Measurements from ENCODE around the gene IGF2.

DNA sequence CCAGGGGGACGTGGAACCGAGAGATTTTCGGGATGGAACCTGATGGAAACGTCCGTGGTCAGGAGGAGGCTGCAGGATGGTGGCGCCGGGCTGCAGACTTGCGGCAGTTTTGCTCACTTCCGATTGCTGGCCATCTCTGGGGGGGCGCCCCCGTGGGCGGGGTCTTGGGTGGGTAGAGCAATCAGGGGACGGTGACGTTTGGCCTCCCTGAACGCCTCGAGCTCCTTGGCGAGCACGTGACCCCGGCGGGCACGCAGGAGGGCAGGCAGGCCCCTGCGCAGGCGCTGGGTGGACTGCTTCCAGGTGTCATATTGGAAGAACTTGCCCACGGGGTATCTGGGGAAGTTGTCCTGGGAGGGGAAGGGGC lies 6.3 kb downstream of the IGF2 start:
- no peak for TF ChIP-seq CTCF (IDR thresholded peaks at IDR 0.05; ENCODE audit: low read length)
- TF ChIP-seq EZH2 (IDR thresholded peaks at IDR 0.05; ENCODE audit: borderline replicate concordance, low read length), result no peak

Data from OCI-LY1 (cell line).